AG04450 (cell line): Measurements from ENCODE around the gene CTNNB1. TPM values are rescaled to one million over a fixed set of nuclear protein-coding genes. Genes with fewer than 3 reads are reported as not detected.

ENCODE experiments used
- CTCF ChIA-PET: fragments of 300-600, 350-600 bp; formaldehyde crosslinking; extraction: SDS; loops from one replicate; lab custom pipeline; 2022; ENCODE audit warnings: antibody characterized with exemption, inconsistent platforms; lab: Charles Lee
- POLR2A ChIA-PET: fragments of 350-600 bp; formaldehyde crosslinking; extraction: SDS; loops from one replicate; lab custom pipeline; 2021; ENCODE audit warnings: antibody characterized with exemption, inconsistent platforms; lab: Yijun Ruan, JAX
- DNase-seq: peaks from one replicate; pipeline ENCODE4 v3.0.0-alpha.2; 2011; ENCODE audit warnings: low read depth, low spot score
- H3K27ac ChIP-seq: one replicate; pipeline ENCODE4 v1.5.1; 2012; ENCODE audit warnings: low read depth, low read length, control low read depth
- H3K27me3 ChIP-seq: one replicate; pipeline ENCODE4 v1.6.0; 2012; ENCODE audit warnings: low read length; ENCODE audit not compliant: control insufficient read depth, insufficient read depth
- H3K4me3 ChIP-seq: 2 replicates; pipeline ENCODE4 v1.5.1; 2011; ENCODE audit warnings: mild to moderate bottlenecking, low read depth, low read length, control low read depth
- H3K9me3 ChIP-seq: 2 replicates; pipeline ENCODE4 v1.5.1; 2012; ENCODE audit warnings: low read length; ENCODE audit not compliant: control insufficient read depth, insufficient read depth
- polyA plus RNA-seq: library from polyadenylated mRNA; depleted of rRNA; stranded (reverse); fragments of >200 nt; gene quantifications from 2 replicates; pipeline ENCODE4 v1.2.3, GENCODE V29; 2011
- TF ChIP-seq, protein P1 (sequence below): IDR thresholded peaks from 2 replicates; pipeline ENCODE4 v1.5.1; 2011; ENCODE audit warnings: low read depth, low read length, control low read depth, inconsistent platforms

The CTNNB1 gene
- polyA plus RNA-seq, 1 experiment: 352 TPM

DNA sequence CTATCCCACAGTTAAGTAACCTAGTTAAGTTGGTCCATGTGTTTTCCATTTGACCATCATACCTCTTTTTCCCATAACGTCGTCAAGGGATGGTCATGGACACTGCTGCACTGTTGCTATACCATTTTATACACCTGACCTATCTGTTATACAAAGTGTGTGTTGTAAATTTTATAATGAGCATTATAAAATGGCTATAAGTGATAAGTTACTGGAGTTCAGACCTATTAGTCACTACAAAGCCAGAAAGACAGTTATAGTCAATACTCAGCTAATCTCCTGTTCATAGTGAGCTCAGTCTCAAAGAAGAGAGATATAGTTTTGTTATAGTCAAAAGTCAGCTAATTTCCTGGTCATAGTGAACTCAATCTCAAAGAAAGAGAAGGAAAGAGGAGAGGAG lies 18.9 kb upstream of the CTNNB1 start:
- Histone ChIP-seq H3K27ac (no peak overlapping the region), H3K27me3 (peaks cover 7% of the 10 kb centered on the region), H3K4me3 (no peak overlapping the region), H3K9me3 (no peaks in the 10 kb centered on the region)
- TF ChIP-seq, protein P1, sequence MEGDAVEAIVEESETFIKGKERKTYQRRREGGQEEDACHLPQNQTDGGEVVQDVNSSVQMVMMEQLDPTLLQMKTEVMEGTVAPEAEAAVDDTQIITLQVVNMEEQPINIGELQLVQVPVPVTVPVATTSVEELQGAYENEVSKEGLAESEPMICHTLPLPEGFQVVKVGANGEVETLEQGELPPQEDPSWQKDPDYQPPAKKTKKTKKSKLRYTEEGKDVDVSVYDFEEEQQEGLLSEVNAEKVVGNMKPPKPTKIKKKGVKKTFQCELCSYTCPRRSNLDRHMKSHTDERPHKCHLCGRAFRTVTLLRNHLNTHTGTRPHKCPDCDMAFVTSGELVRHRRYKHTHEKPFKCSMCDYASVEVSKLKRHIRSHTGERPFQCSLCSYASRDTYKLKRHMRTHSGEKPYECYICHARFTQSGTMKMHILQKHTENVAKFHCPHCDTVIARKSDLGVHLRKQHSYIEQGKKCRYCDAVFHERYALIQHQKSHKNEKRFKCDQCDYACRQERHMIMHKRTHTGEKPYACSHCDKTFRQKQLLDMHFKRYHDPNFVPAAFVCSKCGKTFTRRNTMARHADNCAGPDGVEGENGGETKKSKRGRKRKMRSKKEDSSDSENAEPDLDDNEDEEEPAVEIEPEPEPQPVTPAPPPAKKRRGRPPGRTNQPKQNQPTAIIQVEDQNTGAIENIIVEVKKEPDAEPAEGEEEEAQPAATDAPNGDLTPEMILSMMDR: no peak
- ChIA-PET POLR2A (no interaction called here), CTCF (no interaction called here)
- DNase-seq: no peak

DNA sequence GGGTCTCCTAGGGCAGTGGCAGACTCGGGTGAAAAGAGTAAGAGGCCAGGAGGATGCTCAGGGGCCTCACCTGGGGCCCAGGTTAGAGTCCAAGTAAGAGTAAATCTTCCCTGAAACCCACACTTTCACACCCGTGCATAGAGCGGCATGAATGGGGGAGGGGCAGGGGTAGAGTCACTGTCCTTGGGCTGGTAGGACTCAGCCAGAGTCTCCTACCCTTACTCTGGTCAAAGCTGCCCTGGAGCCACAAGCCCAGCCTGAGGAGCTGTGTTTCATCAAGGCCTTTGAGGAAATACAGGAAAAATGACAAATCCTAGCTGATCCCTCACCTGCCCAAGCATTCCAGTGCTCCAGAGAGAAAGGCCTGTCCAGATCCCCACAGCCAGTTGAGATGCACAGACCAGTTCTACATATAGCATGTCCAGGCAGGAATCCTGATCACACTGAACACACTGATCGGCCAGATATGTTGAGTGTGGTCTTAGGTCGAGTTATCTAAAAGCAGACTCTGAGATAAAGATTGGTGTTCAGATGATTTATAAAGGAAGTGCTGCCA lies 16.7 kb upstream of the CTNNB1 start:
- no peak overlapping the region for H3K27ac ChIP-seq
- POLR2A ChIA-PET: interaction anchor here (2.1 kb wide), 1 partner anchor 17 kb away, joined by 12 read pairs; the partner anchor contains the start of gene CTNNB1
- no peak overlapping the region for H3K4me3 ChIP-seq
- H3K27me3 ChIP-seq: peaks cover 6% of the 10 kb centered on the region
- H3K9me3 ChIP-seq: no peaks in the 10 kb centered on the region
- TF ChIP-seq, protein P1: no peak
- no peak for DNase-seq
- CTCF ChIA-PET: no interaction called here

DNA sequence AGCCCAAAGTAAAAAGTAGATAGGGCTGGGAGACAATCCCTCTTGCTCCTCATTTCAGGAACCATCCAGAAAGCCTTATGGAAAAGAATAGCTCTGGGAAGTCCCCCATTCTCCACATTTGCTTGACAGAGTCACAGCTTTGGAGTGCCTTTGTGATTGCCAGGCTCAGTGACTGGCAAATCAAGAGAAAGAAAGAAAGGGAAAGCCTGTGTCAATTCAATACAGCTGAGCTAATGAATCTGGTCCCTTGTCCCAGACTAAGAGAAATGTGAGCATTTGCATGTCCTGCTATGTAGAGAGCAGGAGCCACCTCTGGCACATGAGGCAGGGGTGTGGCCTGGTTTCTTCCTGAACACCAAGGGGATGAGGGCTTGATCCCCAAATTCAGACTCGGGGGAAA lies 14.9 kb upstream of the CTNNB1 start:
- Histone ChIP-seq H3K9me3 (no peaks in the 10 kb centered on the region), H3K27me3 (peaks cover 6% of the 10 kb centered on the region), H3K27ac (no peak overlapping the region), H3K4me3 (no peak overlapping the region)
- ChIA-PET POLR2A (no interaction called here), CTCF (no interaction called here)
- TF ChIP-seq, protein P1: no peak
- no peak for DNase-seq

DNA sequence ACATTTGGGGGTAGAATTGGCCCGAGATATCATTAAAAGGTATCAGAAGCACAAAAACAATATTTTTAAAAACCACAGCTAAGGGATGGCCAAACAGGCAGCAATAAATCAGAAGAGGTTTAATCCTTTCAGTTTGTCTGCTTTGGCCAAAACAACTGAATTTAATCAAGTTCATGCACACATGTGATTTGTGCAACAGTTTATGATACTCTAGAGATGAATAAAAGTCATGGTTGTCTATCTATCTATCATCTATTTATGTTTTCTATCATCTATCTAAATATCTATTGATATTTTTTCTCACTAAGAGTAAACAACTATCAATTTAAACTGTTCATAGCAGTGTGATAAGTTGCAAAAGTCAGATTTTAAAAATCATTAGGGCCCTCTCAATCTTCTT lies 13.0 kb upstream of the CTNNB1 start:
- TF ChIP-seq, protein P1: no peak
- DNase-seq: no peak
- CTCF ChIA-PET: no interaction called here
- H3K9me3 ChIP-seq: no peaks in the 10 kb centered on the region
- POLR2A ChIA-PET: no interaction called here
- no peak overlapping the region for H3K27ac ChIP-seq
- no peak overlapping the region for H3K4me3 ChIP-seq
- peaks cover 9% of the 10 kb centered on the region for H3K27me3 ChIP-seq

DNA sequence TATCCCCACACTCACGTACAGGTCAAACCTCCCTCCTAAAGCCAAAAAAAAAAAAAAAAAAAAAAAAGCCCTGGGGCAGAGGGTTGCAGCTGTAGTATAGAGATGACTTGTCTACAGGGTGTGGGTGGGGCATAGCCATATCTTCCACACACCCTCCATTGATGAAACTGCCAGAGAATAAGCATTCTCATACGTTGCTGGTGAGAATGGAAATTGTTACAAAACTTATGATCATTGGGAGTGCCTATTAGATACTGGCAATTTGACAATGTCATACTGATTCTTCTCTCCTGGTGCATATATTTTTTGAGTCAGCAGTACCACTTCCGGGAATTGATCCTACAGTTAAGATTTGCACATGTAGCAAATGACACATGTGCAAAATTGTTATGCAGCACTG lies 11.0 kb upstream of the CTNNB1 start:
- Histone ChIP-seq H3K27me3 (peaks cover 17% of the 10 kb centered on the region), H3K9me3 (no peaks in the 10 kb centered on the region), H3K27ac (no peak overlapping the region), H3K4me3 (no peak overlapping the region)
- TF ChIP-seq, protein P1: no peak
- POLR2A ChIA-PET: interaction anchor here (1.5 kb wide), 1 partner anchor 11 kb away, joined by 6 read pairs; the partner anchor contains the start of gene CTNNB1
- CTCF ChIA-PET: no interaction called here
- no peak for DNase-seq
